Choroid plexus epithelial cell (primary cell): ENCODE measurements around the gene BCL3.

ENCODE experiments used
- DNase-seq: peaks from one replicate; pipeline ENCODE4 v3.0.0-alpha.2; 2010; ENCODE audit warnings: low read depth
- H3K4me3 ChIP-seq: 2 replicates; pipeline ENCODE4 v1.5.1; 2011; ENCODE audit warnings: low read depth, mild to moderate bottlenecking, control low read depth, low read length, moderate library complexity
- TF ChIP-seq, protein P1 (sequence below): conservative IDR thresholded peaks from 2 replicates; pipeline ENCODE4 v1.5.1; 2011; ENCODE audit warnings: low read depth, mild to moderate bottlenecking, control low read depth, inconsistent platforms, low read length, moderate library complexity

The BCL3 gene

DNA sequence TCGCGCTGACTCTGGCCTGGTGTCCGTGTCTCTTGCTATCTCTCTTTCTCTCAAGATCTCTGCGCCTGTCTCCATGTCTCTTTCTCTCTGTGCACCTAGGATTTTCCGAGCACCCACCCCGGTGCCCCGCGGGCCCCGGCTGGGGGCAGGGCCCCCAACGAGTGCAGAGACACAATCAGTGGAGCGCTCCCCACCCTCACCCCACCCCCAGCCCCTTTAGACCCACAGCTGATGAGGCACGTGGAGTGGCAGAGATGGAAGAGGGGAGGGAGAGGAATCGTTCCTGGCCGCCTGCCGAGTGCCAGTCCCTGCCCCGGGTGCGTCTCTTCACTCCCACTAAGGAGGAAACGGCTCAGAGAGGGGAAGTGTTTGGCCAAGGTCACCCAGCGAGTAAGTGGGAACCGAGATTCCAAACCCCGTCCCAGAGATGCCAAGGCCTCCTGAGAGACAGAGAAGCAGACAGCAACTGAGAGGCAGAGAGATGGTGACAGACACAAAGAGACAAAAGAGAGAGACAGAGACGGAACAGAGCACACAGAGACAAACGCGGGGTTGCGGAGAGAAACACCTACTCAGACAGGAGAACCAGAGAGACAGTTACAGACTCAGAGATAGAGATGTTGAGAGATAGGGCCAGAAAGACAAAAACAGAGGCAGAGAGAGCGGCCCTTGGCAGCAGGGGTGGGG lies 626 bp upstream of the BCL3 start:
- DNase-seq, result peak; percentile 68
- peak overlapping the region; percentile 70 for H3K4me3 ChIP-seq
- TF ChIP-seq, protein P1, sequence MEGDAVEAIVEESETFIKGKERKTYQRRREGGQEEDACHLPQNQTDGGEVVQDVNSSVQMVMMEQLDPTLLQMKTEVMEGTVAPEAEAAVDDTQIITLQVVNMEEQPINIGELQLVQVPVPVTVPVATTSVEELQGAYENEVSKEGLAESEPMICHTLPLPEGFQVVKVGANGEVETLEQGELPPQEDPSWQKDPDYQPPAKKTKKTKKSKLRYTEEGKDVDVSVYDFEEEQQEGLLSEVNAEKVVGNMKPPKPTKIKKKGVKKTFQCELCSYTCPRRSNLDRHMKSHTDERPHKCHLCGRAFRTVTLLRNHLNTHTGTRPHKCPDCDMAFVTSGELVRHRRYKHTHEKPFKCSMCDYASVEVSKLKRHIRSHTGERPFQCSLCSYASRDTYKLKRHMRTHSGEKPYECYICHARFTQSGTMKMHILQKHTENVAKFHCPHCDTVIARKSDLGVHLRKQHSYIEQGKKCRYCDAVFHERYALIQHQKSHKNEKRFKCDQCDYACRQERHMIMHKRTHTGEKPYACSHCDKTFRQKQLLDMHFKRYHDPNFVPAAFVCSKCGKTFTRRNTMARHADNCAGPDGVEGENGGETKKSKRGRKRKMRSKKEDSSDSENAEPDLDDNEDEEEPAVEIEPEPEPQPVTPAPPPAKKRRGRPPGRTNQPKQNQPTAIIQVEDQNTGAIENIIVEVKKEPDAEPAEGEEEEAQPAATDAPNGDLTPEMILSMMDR, result no peak

DNA sequence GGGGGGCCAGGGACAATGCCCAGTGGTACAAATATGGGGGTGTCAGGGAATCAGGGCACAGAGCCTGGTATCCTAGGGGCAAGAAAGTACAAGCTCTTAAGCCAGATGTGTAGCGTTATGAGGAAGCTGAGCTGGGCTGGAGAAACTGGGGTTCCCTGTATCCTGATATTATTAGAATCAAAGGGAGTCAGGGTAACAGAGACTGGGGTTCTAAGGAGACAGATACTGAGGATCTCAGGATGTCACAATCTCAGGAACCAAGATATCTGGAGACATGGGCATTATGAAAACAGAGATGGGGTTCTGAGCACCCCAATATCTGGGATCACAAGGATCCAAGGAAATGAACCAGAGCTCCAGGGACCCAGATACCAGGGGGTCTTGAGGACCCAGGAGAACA lies 784 bp downstream of the BCL3 start:
- no peak for DNase-seq
- TF ChIP-seq, protein P1, result no peak
- peak overlapping the region; percentile 70 for H3K4me3 ChIP-seq

DNA sequence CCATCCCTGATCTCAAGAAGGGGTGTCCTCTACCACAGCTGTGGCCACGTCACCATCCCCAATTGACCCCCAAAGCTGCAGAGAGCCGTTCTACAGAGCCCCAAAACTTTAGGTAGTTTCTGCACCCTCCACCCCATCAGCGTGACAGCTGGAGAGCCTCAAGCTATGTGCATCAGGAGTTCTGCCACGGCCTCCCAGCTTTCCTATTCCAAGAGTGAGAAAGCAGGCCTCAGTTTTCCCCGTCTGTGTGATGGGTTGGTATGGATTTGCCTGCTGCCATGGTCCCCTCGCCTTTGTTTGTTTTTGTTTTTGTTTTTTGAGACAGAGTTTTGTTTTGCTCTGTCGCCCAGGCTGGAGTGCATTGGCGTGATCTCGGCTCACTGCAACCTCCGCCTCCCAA lies 1.5 kb downstream of the BCL3 start:
- peak overlapping the region; percentile 70 for H3K4me3 ChIP-seq
- TF ChIP-seq, protein P1, result no peak
- no peak for DNase-seq

DNA sequence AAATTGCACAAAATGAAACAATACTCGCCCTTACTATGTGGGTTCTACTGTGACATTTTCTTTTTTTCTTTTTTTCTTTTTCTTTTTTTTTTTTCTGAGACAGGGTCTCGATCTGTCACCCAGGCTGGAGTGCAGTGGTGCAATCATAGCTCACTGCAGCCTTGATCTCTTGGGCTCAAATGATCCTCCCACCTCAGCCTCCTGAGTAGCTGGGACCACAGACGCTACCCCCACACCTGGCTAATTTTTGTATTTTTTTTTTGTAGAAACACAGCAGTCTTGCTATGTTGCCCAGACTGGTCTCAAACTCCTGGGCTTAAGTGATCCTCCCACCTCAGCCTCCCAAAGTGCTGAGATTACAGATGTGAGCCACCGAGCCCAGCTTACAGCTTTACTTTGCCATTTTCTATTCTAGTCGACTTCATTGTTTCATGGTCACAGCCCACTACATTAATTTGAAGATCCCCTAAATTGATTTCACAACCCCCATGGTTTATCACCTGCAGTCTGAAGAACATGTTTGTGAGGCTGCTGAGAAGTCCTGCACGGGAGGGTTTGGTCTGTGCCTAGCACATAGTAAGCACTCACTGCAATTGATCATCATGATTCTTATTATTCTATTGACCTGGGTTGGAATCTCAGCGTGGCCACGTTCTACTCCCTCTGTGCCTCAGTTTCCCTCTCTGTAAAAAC lies 3.8 kb downstream of the BCL3 start:
- TF ChIP-seq, protein P1, result no peak
- H3K4me3 ChIP-seq, result no peak overlapping the region
- no peak for DNase-seq

GRCh38 chr19:44752816-44753625 lies 4.5 kb downstream of the BCL3 start:
- TF ChIP-seq, protein P1, result peak; percentile 30
- DNase-seq, result peak; percentile 99
- H3K4me3 ChIP-seq, result peak overlapping the region; percentile 52

GRCh38 chr19:44753626-44753931 lies 5.1 kb downstream of the BCL3 start:
- DNase-seq, result no peak
- H3K4me3 ChIP-seq, result peak overlapping the region; percentile 52
- TF ChIP-seq, protein P1, result no peak
